AG10803 (cell line): ENCODE data around the gene SPATA18.
"Not testable (repeated sequence)": the region's sequence is repeated elsewhere in the genome, so short reads cannot be mapped to it uniquely, and the experiment has no call there.

Experiments used
- DNase-seq: peaks from one replicate; pipeline ENCODE4 v3.0.0; 2010; ENCODE audit warnings: low read depth
- H3K4me3 ChIP-seq: 2 replicates; pipeline ENCODE4 v1.5.1; 2011; ENCODE audit warnings: mild to moderate bottlenecking, low read length, control low read depth
- CTCF ChIP-seq: conservative IDR thresholded peaks from 2 replicates; pipeline ENCODE4 v1.5.1; 2011; ENCODE audit warnings: mild to moderate bottlenecking, low read length, control low read depth, inconsistent platforms

The SPATA18 gene

GRCh38 chr4:52071791-52072546, 20.9 kb downstream of the SPATA18 start:
- H3K4me3 ChIP-seq, result no peak overlapping the region
- no peak for DNase-seq
- TF ChIP-seq CTCF, result no peak

GRCh38 chr4:52076731-52077130, 25.6 kb downstream of the SPATA18 start:
- no peak for TF ChIP-seq CTCF
- no peak for DNase-seq
- no peak overlapping the region for H3K4me3 ChIP-seq

GRCh38 chr4:52079659-52080058, 28.6 kb downstream of the SPATA18 start:
- TF ChIP-seq CTCF, result no peak
- DNase-seq, result no peak
- H3K4me3 ChIP-seq, result no peak overlapping the region

- no peak for DNase-seq
- H3K4me3 ChIP-seq, result no peak overlapping the region
- TF ChIP-seq CTCF, result no peak
These were observed 30.1 kb downstream of the SPATA18 start for GRCh38 chr4:52081216-52081615.

GRCh38 chr4:52086425-52086824, 35.3 kb downstream of the SPATA18 start:
- DNase-seq, H3K4me3 ChIP-seq: not testable (repeated sequence)

- no peak for DNase-seq
- no peak for TF ChIP-seq CTCF
- no peak overlapping the region for H3K4me3 ChIP-seq
These were observed 40.7 kb downstream of the SPATA18 start for GRCh38 chr4:52091801-52092200.

GRCh38 chr4:52093466-52093865, 42.4 kb downstream of the SPATA18 start:
- no peak overlapping the region for H3K4me3 ChIP-seq
- TF ChIP-seq CTCF, result no peak
- DNase-seq, result no peak
